ENCODE measurements around the gene SKIL. TPM values are rescaled to one million over a fixed set of nuclear protein-coding genes. Genes with fewer than 3 reads are reported as not detected.

SKIL gene
- total RNA-seq, 1 donor from 2014 or later = 98.0 TPM

DNA sequence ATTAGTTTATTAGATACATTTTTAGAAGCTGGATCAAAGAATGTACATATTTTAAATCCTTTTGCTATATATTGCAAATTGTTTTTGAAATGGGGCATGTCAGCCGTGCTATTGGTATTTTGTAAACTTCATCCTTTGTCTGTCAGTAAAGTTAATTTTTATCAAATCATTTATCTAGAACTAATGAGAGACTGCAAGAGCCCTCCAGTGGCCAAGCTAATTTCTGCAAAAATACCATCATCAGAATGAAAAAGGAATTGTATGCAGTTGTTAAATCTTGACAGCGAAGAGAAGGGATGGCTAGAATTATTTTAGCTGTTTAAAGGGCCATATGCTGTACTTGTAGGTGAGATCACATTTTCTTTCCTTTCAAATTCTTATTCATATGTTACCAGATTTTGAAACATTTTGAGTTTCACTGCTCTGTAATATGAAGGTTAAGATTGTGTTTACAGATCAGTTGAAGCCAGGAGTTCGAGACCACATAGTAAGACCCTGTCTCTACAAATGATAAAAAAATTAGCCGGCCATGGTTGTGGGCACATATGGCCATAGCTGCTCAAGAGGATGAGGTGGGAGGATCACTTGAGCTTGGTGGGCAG is 53.0 kb downstream of the SKIL start:
- Mint-ChIP-seq H3K9me3 (ENCODE audit: low read depth) (no peaks in the 10 kb centered on the region), H3K36me3 (ENCODE audit: insufficient read depth) (no peaks in the 10 kb centered on the region), H3K4me1 (ENCODE audit: low read depth) (no peaks in the 10 kb centered on the region), H3K27me3 (peaks cover 7% of the 10 kb centered on the region), H3K4me3 (ENCODE audit: low read depth) (no peak overlapping the region), H3K27ac (no peak overlapping the region)
- TF ChIP-seq, protein P1, sequence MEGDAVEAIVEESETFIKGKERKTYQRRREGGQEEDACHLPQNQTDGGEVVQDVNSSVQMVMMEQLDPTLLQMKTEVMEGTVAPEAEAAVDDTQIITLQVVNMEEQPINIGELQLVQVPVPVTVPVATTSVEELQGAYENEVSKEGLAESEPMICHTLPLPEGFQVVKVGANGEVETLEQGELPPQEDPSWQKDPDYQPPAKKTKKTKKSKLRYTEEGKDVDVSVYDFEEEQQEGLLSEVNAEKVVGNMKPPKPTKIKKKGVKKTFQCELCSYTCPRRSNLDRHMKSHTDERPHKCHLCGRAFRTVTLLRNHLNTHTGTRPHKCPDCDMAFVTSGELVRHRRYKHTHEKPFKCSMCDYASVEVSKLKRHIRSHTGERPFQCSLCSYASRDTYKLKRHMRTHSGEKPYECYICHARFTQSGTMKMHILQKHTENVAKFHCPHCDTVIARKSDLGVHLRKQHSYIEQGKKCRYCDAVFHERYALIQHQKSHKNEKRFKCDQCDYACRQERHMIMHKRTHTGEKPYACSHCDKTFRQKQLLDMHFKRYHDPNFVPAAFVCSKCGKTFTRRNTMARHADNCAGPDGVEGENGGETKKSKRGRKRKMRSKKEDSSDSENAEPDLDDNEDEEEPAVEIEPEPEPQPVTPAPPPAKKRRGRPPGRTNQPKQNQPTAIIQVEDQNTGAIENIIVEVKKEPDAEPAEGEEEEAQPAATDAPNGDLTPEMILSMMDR (IDR thresholded peaks at IDR 0.05; ENCODE audit: unreplicated experiment) = peak; percentile 44
- no peak for DNase-seq (ENCODE audit: low spot score, unreplicated experiment)

GRCh38 chr3:170413291-170413690 is 55.8 kb downstream of the SKIL start:
- H3K27me3 Mint-ChIP-seq = peaks cover 30% of the 10 kb centered on the region
- no peak for DNase-seq (ENCODE audit: low spot score, unreplicated experiment)
- no peaks in the 10 kb centered on the region for H3K36me3 Mint-ChIP-seq (ENCODE audit: insufficient read depth)
- H3K4me1 Mint-ChIP-seq (ENCODE audit: low read depth) = peaks cover 1% of the 10 kb centered on the region
- TF ChIP-seq, protein P1 (IDR thresholded peaks at IDR 0.05; ENCODE audit: unreplicated experiment) = no peak
- H3K27ac Mint-ChIP-seq = no peak overlapping the region
- no peaks in the 10 kb centered on the region for H3K9me3 Mint-ChIP-seq (ENCODE audit: low read depth)
- H3K4me3 Mint-ChIP-seq (ENCODE audit: low read depth) = no peak overlapping the region

- TF ChIP-seq, protein P1 (IDR thresholded peaks at IDR 0.05; ENCODE audit: unreplicated experiment) = peak; percentile 98
- Mint-ChIP-seq H3K9me3 (ENCODE audit: low read depth) (no peaks in the 10 kb centered on the region), H3K4me1 (ENCODE audit: low read depth) (peaks cover 2% of the 10 kb centered on the region), H3K4me3 (ENCODE audit: low read depth) (no peak overlapping the region), H3K36me3 (ENCODE audit: insufficient read depth) (no peaks in the 10 kb centered on the region), H3K27ac (no peak overlapping the region), H3K27me3 (peaks cover 35% of the 10 kb centered on the region)
- DNase-seq (ENCODE audit: low spot score, unreplicated experiment) = no peak
These were observed 56.7 kb downstream of the SKIL start for GRCh38 chr3:170414202-170414663.

GRCh38 chr3:170417090-170417489 is 59.6 kb downstream of the SKIL start:
- Mint-ChIP-seq H3K4me3 (ENCODE audit: low read depth) (no peak overlapping the region), H3K36me3 (ENCODE audit: insufficient read depth) (no peaks in the 10 kb centered on the region), H3K27ac (no peak overlapping the region), H3K27me3 (peaks cover 48% of the 10 kb centered on the region), H3K4me1 (ENCODE audit: low read depth) (peaks cover 5% of the 10 kb centered on the region), H3K9me3 (ENCODE audit: low read depth) (no peaks in the 10 kb centered on the region)
- TF ChIP-seq, protein P1 (IDR thresholded peaks at IDR 0.05; ENCODE audit: unreplicated experiment) = no peak
- DNase-seq (ENCODE audit: low spot score, unreplicated experiment) = no peak

- Mint-ChIP-seq H3K27ac (no peak within 1 kb of the TSS), H3K27me3 (peaks cover 48% of the 10 kb centered on the region), H3K4me1 (ENCODE audit: low read depth) (peaks cover 5% of the 10 kb centered on the region), H3K36me3 (ENCODE audit: insufficient read depth) (no peaks in the 10 kb centered on the region), H3K4me3 (ENCODE audit: low read depth) (peak within 1 kb of the TSS; percentile 77), H3K9me3 (ENCODE audit: low read depth) (no peaks in the 10 kb centered on the region)
- DNase-seq (ENCODE audit: low spot score, unreplicated experiment) = no peak
- TF ChIP-seq, protein P1 (IDR thresholded peaks at IDR 0.05; ENCODE audit: unreplicated experiment) = peak; percentile 17
These were observed 61.2 kb downstream of the SKIL start, which contains the start of gene CLDN11 for GRCh38 chr3:170418422-170419398. CLDN11 (plus strand) TSS chr3:170418868; CDS start chr3:170419067, 199 bp downstream.
